Measurements from ENCODE around the gene PRR22. TPM values are rescaled to one million over a fixed set of nuclear protein-coding genes. Genes with fewer than 3 reads are reported as not detected.
"Not testable (repeated sequence)": the region's sequence is repeated elsewhere in the genome, so short reads cannot be mapped to it uniquely, and the experiment has no call there.

The PRR22 gene
- total RNA-seq, 3 donors from 2014 or later (not counting 1 experiment from before 2014, with no cell fraction given) = 2.4 to 5.4 (median 4.2) TPM

- TF ChIP-seq CTCF (IDR thresholded peaks at IDR 0.05) = no peak
- no peak for DNase-seq
- WGBS (ENCODE audit: insufficient coverage) = 94% methylated on average over 37 of the region's 37 CpGs
- Histone ChIP-seq H3K36me3 (ENCODE audit: control insufficient read depth, insufficient read depth, low read length) (peaks cover 52% of the 10 kb centered on the region), H3K4me1 (ENCODE audit: control insufficient read depth, insufficient read depth, low read length) (peaks cover 7% of the 10 kb centered on the region), H3K4me3 (ENCODE audit: low read length) (no peak overlapping the region), H3K9me3 (ENCODE audit: control insufficient read depth, insufficient read depth, low read length) (no peaks in the 10 kb centered on the region), H3K27ac (ENCODE audit: low read length) (no peak overlapping the region), H3K27me3 (ENCODE audit: control insufficient read depth, insufficient read depth, low read length) (no peaks in the 10 kb centered on the region)
- intact Hi-C loops (cut with micrococcal nuclease) = no loop called here
- Mint-ChIP-seq H3K27me3 (ENCODE audit: low read depth in 2 of 2) (no peaks in the 10 kb centered on the region), H3K36me3 (no peaks in the 10 kb centered on the region), H3K9me3 (no peaks in the 10 kb centered on the region), H3K4me1 (peaks cover 4 to 13% of the 10 kb centered on the region in 2 donors), H3K4me3 (no peak overlapping the region), H3K27ac (no peak overlapping the region)
- no peak for ATAC-seq
Measured at GRCh38 chr19:5785423-5785822, 877 bp upstream of the PRR22 start.

GRCh38 chr19:5782945-5783919 is 1.3 kb downstream of the PRR22 start:
- Histone ChIP-seq H3K36me3 (ENCODE audit: control insufficient read depth, insufficient read depth, low read length) (peaks cover 39% of the 10 kb centered on the region), H3K4me1 (ENCODE audit: control insufficient read depth, insufficient read depth, low read length) (no peaks in the 10 kb centered on the region), H3K9me3 (ENCODE audit: control insufficient read depth, insufficient read depth, low read length) (no peaks in the 10 kb centered on the region), H3K27me3 (ENCODE audit: control insufficient read depth, insufficient read depth, low read length) (no peaks in the 10 kb centered on the region), H3K4me3 (ENCODE audit: low read length) (no peak overlapping the region), H3K27ac (ENCODE audit: low read length) (no peak overlapping the region)
- Mint-ChIP-seq H3K4me3 (no peak overlapping the region), H3K9me3 (no peaks in the 10 kb centered on the region), H3K4me1 (peaks cover 0 to 5% of the 10 kb centered on the region in 2 donors), H3K27me3 (ENCODE audit: low read depth in 2 of 2) (no peaks in the 10 kb centered on the region), H3K27ac (no peak overlapping the region), H3K36me3 (no peaks in the 10 kb centered on the region)
- ATAC-seq (peak in 1 of 3 donors; percentile 19), DNase-seq (no peak)
- WGBS (ENCODE audit: insufficient coverage) = 95% methylated on average over 48 of the region's 48 CpGs
- no peak for TF ChIP-seq CTCF (IDR thresholded peaks at IDR 0.05)
- intact Hi-C loops (cut with micrococcal nuclease) = no loop called here

DNA sequence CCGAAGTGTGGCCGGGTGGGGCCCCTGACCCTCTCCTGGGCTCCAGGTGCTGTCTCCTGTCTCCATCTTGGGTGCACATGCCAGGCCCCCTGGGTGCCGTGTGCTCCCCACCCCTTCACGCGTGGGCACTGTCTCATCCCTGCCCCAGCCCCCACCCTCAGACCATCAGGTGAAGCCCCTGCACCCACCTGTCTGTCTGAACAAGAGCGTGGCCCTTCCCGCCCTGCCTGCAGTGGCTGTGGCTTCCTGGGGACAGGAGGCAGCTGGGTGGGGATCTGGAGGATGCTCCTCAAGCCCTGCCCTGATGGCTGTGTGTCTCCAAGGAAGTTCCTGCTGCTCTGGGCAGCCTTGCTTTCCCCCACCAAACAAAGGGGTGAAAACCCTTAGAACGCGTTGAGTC is 2.2 kb downstream of the PRR22 start:
- intact Hi-C loops (cut with micrococcal nuclease) = no loop called here
- DNase-seq = no peak
- no peak for ATAC-seq
- Histone ChIP-seq H3K4me3 (ENCODE audit: low read length) (no peak overlapping the region), H3K9me3 (ENCODE audit: control insufficient read depth, insufficient read depth, low read length) (no peaks in the 10 kb centered on the region), H3K27ac (ENCODE audit: low read length) (no peak overlapping the region), H3K4me1 (ENCODE audit: control insufficient read depth, insufficient read depth, low read length) (no peaks in the 10 kb centered on the region), H3K27me3 (ENCODE audit: control insufficient read depth, insufficient read depth, low read length) (no peaks in the 10 kb centered on the region), H3K36me3 (ENCODE audit: control insufficient read depth, insufficient read depth, low read length) (peaks cover 30% of the 10 kb centered on the region)
- Mint-ChIP-seq H3K9me3 (no peaks in the 10 kb centered on the region), H3K27me3 (ENCODE audit: low read depth in 2 of 2) (no peaks in the 10 kb centered on the region), H3K4me3 (no peak overlapping the region), H3K27ac (no peak overlapping the region), H3K36me3 (no peaks in the 10 kb centered on the region), H3K4me1 (peaks cover 0 to 3% of the 10 kb centered on the region in 2 donors)
- no peak for TF ChIP-seq CTCF (IDR thresholded peaks at IDR 0.05)
- 90% methylated on average over 9 of the region's 9 CpGs for WGBS (ENCODE audit: insufficient coverage)

DNA sequence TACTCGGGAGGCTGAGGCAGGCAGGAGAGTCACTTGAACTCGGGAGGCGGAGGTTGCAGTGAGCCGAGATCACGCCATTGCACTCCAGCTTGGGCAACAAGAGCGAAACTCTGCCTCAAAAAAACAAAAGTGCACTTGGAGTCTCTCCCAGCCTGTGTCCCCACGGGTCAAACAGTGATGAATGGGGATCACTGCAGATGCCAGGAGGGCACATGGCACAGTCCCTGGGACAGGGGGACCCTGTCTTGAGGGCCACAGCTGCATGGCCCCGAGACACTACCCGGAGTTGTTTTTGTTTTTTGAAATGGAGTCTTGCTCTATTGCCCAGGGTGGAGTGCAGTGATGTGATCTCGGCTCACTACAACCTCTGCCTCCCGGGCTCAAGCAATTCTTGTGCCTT is 3.6 kb downstream of the PRR22 start:
- H3K36me3 ChIP-seq (ENCODE audit: control insufficient read depth, insufficient read depth, low read length) = peaks cover 16% of the 10 kb centered on the region
- H3K27me3 ChIP-seq (ENCODE audit: control insufficient read depth, insufficient read depth, low read length); H3K27ac Mint-ChIP-seq; H3K9me3 Mint-ChIP-seq; H3K27ac ChIP-seq (ENCODE audit: low read length); intact Hi-C loops (cut with micrococcal nuclease); H3K27me3 Mint-ChIP-seq (ENCODE audit: low read depth in 2 of 2); H3K4me3 ChIP-seq (ENCODE audit: low read length); H3K4me1 ChIP-seq (ENCODE audit: control insufficient read depth, insufficient read depth, low read length); ATAC-seq; H3K9me3 ChIP-seq (ENCODE audit: control insufficient read depth, insufficient read depth, low read length); H3K4me3 Mint-ChIP-seq; H3K4me1 Mint-ChIP-seq; DNase-seq; H3K36me3 Mint-ChIP-seq: not testable (repeated sequence)
- 95% methylated on average over 11 of the region's 11 CpGs for WGBS (ENCODE audit: insufficient coverage)

All from natural killer cell (primary cell).